Ishikawa (cell line): Measurements from ENCODE around the gene AGPAT3.

Experiments used
- CEBPB ChIP-seq: IDR thresholded peaks from 2 replicates; pipeline ENCODE4 v1.6.1; 2012
- CREB1 ChIP-seq: IDR thresholded peaks from 2 replicates; pipeline ENCODE4 v1.6.1; 2012; ENCODE audit warnings: low read depth
- EP300 ChIP-seq: IDR thresholded peaks from 2 replicates; pipeline ENCODE4 v1.6.1; 2012; ENCODE audit warnings: borderline replicate concordance
- FOXM1 ChIP-seq: IDR thresholded peaks from 2 replicates; pipeline ENCODE4 v1.6.1; 2012; ENCODE audit warnings: low read depth, borderline replicate concordance
- RAD21 ChIP-seq: IDR thresholded peaks from 2 replicates; pipeline ENCODE4 v1.6.1; 2012; ENCODE audit warnings: low read depth
- USF1 ChIP-seq: IDR thresholded peaks from 2 replicates; pipeline ENCODE4 v1.6.1; 2012
- TF ChIP-seq, protein P1 (sequence below): IDR thresholded peaks from 2 replicates; pipeline ENCODE4 v1.6.1; 2012; ENCODE audit warnings: low read depth, mild to moderate bottlenecking
- TF ChIP-seq, protein P2 (sequence below): IDR thresholded peaks from 2 replicates; pipeline ENCODE4 v1.6.1; 2012

DNA sequence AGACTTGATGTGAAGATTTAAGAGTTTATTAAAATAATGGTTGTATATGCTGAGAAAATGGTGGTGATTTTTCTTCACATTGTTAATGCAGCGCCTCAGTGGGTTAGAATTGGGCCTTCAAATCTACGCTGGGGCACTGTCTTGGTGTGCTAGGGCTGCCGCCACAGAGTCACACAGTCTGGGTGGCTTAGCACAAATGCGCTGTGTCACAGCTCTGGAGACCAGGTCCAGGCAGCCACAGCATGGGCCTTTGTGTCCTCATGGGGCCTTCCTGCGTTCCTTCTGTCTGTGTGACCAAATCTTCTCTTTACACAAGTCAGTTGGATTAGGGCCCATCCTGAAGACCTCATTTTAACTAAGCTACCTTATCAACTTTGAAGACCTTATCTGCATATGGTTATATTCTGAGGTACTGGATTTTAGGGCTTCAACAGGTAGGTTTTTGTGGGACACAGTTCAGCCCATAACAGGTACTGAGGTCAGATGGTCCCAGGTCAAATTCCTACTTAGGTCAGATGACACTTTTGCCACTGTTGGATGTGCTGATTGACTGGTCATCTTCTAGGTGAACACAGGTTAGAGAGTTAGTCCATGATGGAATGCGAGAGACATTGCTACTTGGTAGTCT, 164.6 kb downstream of the AGPAT3 start:
- TF ChIP-seq, protein P1, sequence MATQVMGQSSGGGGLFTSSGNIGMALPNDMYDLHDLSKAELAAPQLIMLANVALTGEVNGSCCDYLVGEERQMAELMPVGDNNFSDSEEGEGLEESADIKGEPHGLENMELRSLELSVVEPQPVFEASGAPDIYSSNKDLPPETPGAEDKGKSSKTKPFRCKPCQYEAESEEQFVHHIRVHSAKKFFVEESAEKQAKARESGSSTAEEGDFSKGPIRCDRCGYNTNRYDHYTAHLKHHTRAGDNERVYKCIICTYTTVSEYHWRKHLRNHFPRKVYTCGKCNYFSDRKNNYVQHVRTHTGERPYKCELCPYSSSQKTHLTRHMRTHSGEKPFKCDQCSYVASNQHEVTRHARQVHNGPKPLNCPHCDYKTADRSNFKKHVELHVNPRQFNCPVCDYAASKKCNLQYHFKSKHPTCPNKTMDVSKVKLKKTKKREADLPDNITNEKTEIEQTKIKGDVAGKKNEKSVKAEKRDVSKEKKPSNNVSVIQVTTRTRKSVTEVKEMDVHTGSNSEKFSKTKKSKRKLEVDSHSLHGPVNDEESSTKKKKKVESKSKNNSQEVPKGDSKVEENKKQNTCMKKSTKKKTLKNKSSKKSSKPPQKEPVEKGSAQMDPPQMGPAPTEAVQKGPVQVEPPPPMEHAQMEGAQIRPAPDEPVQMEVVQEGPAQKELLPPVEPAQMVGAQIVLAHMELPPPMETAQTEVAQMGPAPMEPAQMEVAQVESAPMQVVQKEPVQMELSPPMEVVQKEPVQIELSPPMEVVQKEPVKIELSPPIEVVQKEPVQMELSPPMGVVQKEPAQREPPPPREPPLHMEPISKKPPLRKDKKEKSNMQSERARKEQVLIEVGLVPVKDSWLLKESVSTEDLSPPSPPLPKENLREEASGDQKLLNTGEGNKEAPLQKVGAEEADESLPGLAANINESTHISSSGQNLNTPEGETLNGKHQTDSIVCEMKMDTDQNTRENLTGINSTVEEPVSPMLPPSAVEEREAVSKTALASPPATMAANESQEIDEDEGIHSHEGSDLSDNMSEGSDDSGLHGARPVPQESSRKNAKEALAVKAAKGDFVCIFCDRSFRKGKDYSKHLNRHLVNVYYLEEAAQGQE, result no peak
- TF ChIP-seq FOXM1 (no peak), RAD21 (no peak), CEBPB (no peak), EP300 (no peak), CREB1 (no peak), USF1 (no peak)
- TF ChIP-seq, protein P2, sequence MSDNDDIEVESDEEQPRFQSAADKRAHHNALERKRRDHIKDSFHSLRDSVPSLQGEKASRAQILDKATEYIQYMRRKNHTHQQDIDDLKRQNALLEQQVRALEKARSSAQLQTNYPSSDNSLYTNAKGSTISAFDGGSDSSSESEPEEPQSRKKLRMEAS, result no peak
